ENCODE measurements around the gene MRPS9. TPM values are rescaled to one million over a fixed set of nuclear protein-coding genes. Genes with fewer than 3 reads are reported as not detected.

MRPS9 gene
- total RNA-seq, 1 experiment from 2014 or later = 60.0 TPM

- Histone ChIP-seq H3K27me3 (ENCODE audit: insufficient read depth, low read length) (no peaks in the 10 kb centered on the region), H4K91ac (ENCODE audit: insufficient read length, low read depth, low read length) (no peak overlapping the region), H3K14ac (ENCODE audit: insufficient read depth, low read length) (no peak overlapping the region), H2BK20ac (ENCODE audit: low read depth, low read length, poor library complexity, severe bottlenecking) (no peak overlapping the region), H3K56ac (ENCODE audit: insufficient read length, low read depth, low read length) (no peak overlapping the region), H3K9ac (ENCODE audit: extremely low read depth, insufficient read length, low read length) (no peak overlapping the region), H2AK5ac (ENCODE audit: insufficient read length, low read length) (peak overlapping the region; percentile 23), H3T11ph (ENCODE audit: low read length) (no peak overlapping the region), H3K79me2 (ENCODE audit: insufficient read depth, low read length) (peaks cover 3% of the 10 kb centered on the region; the same call in 1 of the 2 replicates), H4K20me1 (ENCODE audit: control insufficient read depth, insufficient read depth, insufficient read length) (no peaks in the 10 kb centered on the region), H3K18ac (ENCODE audit: insufficient read length, low read depth, low read length) (no peak overlapping the region), H2AFZ (ENCODE audit: low read length) (no peak overlapping the region), H4K5ac (ENCODE audit: insufficient read length, low read depth, low read length) (no peak overlapping the region), H2BK5ac (ENCODE audit: insufficient read length, low read length) (no peak overlapping the region), H3K23me2 (ENCODE audit: insufficient read length, low read depth, low read length, poor library complexity, severe bottlenecking) (no peaks in the 10 kb centered on the region), H3K27ac (ENCODE audit: insufficient read length, low read depth, low read length) (no peak overlapping the region), H3K9me3 (ENCODE audit: control insufficient read depth, low read depth, low read length) (no peaks in the 10 kb centered on the region), H3K4me2 (ENCODE audit: insufficient read depth, insufficient read length, low read length) (no peak overlapping the region), H3K4ac (ENCODE audit: low read depth, low read length) (no peak overlapping the region), H4K8ac (replicated peaks; ENCODE audit: insufficient read length, low read depth, low read length) (no peak overlapping the region), H2BK120ac (ENCODE audit: low read depth, low read length, poor library complexity, severe bottlenecking) (no peak overlapping the region), H3K4me1 (ENCODE audit: insufficient read depth, low read length) (peaks cover 7% of the 10 kb centered on the region; the same call in 1 of the 2 replicates), H3K23ac (ENCODE audit: insufficient read length, low read depth, low read length) (no peak overlapping the region), H2BK15ac (ENCODE audit: low read depth, low read length) (no peak overlapping the region), H3K79me1 (ENCODE audit: insufficient read depth, low read depth, low read length, poor library complexity, severe bottlenecking) (no peaks in the 10 kb centered on the region), H2BK12ac (ENCODE audit: insufficient read length, low read depth, low read length) (no peak overlapping the region)
- no peak for TF ChIP-seq CTCF (conservative IDR thresholded peaks at IDR 0.05)
- DNase-seq = no peak
- no peaks in the 10 kb centered on the region for H3K27me3 Mint-ChIP-seq (ENCODE audit: low read depth)
- no peaks in the 10 kb centered on the region for H3K9me3 Mint-ChIP-seq
- H3K4me1 Mint-ChIP-seq = peaks cover 38 to 47% of the 10 kb centered on the region in 2 experiments
- no peak overlapping the region for H3K4me3 Mint-ChIP-seq
- peak overlapping the region in 2 of 3 experiments; percentile 24 to 68; a peak in 3 of 7 replicates for H3K27ac Mint-ChIP-seq
- peaks cover 0 to 8% (median 5%) of the 10 kb centered on the region in 3 experiments; a peak in 4 of 7 replicates for H3K36me3 Mint-ChIP-seq (ENCODE audit: insufficient read depth in 1 of 3, low read depth in 3 of 3)
- WGBS (ENCODE audit: extremely low coverage, insufficient read length, low lambda C conversion rate) = no CpG with 5 or more reads among the region's 7 CpGs
Observed at GRCh38 chr2:105070010-105070865, 32.4 kb downstream of the MRPS9 start.
